ENCODE data around the gene KCNQ2.

The KCNQ2 gene

DNA sequence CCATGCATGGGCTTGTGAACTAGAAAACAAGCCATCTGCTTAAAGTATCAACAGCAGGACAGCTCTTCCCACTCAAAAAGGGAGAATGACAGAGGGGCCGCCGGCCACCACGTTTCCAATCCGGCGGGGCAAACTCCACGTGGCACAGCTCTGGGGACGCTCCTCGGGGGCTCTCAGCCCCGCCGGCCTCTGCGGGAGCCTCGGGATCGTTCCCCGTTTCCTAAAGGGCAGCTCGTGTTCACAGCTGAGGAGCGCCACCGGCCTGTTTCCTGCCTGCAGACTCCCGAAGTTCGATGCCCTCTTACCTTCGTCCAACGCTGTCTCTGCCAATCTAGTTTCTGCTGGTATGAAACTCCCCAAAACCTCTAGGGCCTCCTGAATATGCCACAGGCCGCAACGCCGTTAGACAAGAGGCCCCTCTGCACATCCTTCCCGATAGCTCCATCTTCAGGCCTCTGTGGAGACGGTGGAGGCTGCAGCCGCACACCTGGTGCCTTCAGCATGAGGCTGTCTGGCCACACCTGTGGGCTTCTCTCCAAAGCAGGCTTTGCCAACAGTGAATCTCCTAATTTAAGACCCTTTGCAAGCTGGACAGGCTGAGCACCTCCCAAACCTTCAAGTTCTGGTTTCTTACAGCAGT lies 46.5 kb downstream of the KCNQ2 start:
- TF ChIP-seq CTCF (IDR thresholded peaks at IDR 0.05; ENCODE audit: unreplicated experiment in 3 of 3), result no peak
- Mint-ChIP-seq H3K36me3 (ENCODE audit: low read depth) (peaks cover 12% of the 10 kb centered on the region), H3K4me3 (no peak overlapping the region), H3K4me1 (peaks cover 5% of the 10 kb centered on the region), H3K9me3 (peaks cover 8% of the 10 kb centered on the region), H3K27me3 (ENCODE audit: low read depth) (peaks cover 4% of the 10 kb centered on the region), H3K27ac (no peak overlapping the region)

GRCh38 chr20:63424613-63425012 lies 47.8 kb downstream of the KCNQ2 start:
- no peak overlapping the region for H3K27ac Mint-ChIP-seq
- H3K36me3 Mint-ChIP-seq (ENCODE audit: low read depth), result peaks cover 12% of the 10 kb centered on the region
- no peak for TF ChIP-seq CTCF (IDR thresholded peaks at IDR 0.05; ENCODE audit: unreplicated experiment in 3 of 3)
- peaks cover 8% of the 10 kb centered on the region for H3K9me3 Mint-ChIP-seq
- H3K27me3 Mint-ChIP-seq (ENCODE audit: low read depth), result peaks cover 8% of the 10 kb centered on the region
- no peak overlapping the region for H3K4me3 Mint-ChIP-seq
- peaks cover 5% of the 10 kb centered on the region for H3K4me1 Mint-ChIP-seq

GRCh38 chr20:63423751-63424150 lies 48.7 kb downstream of the KCNQ2 start:
- no peak overlapping the region for H3K27ac Mint-ChIP-seq
- H3K4me3 Mint-ChIP-seq, result no peak overlapping the region
- H3K27me3 Mint-ChIP-seq (ENCODE audit: low read depth), result peaks cover 8% of the 10 kb centered on the region
- TF ChIP-seq CTCF (IDR thresholded peaks at IDR 0.05; ENCODE audit: unreplicated experiment in 3 of 3), result no peak
- peaks cover 12% of the 10 kb centered on the region for H3K36me3 Mint-ChIP-seq (ENCODE audit: low read depth)
- peaks cover 5% of the 10 kb centered on the region for H3K4me1 Mint-ChIP-seq
- H3K9me3 Mint-ChIP-seq, result peaks cover 8% of the 10 kb centered on the region

DNA sequence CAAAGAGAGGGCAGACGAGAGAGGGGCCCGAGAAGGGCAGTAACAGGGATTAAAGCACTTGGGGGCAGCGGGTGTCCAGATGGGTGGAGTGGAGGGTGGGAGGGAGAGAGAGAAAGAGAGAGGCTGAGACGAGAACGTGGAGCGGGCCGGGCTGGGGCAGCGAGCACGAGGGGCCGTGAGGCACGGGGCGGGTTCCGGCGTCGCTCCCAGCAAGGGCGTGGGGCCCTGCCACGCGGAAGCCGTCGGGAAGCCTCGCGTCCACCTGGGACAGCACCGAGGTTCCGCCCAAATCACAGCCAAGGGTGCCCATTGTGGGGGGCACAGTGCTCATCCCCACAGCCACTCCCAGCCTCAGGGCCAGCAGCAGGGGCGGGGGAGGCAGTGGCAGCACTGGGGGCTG lies 49.8 kb downstream of the KCNQ2 start:
- TF ChIP-seq CTCF (IDR thresholded peaks at IDR 0.05; ENCODE audit: unreplicated experiment in 3 of 3), result no peak
- Mint-ChIP-seq H3K27me3 (ENCODE audit: low read depth) (peaks cover 12% of the 10 kb centered on the region), H3K9me3 (peaks cover 8% of the 10 kb centered on the region), H3K4me3 (no peak overlapping the region), H3K36me3 (ENCODE audit: low read depth) (peaks cover 12% of the 10 kb centered on the region), H3K4me1 (peaks cover 5% of the 10 kb centered on the region), H3K27ac (no peak overlapping the region)

- Mint-ChIP-seq H3K27ac (no peak overlapping the region), H3K4me1 (peaks cover 5% of the 10 kb centered on the region), H3K4me3 (no peak overlapping the region), H3K36me3 (ENCODE audit: low read depth) (peaks cover 9% of the 10 kb centered on the region), H3K9me3 (peaks cover 8% of the 10 kb centered on the region), H3K27me3 (ENCODE audit: low read depth) (peaks cover 15% of the 10 kb centered on the region)
- TF ChIP-seq CTCF (IDR thresholded peaks at IDR 0.05; ENCODE audit: unreplicated experiment in 3 of 3), result no peak
Observed at GRCh38 chr20:63421913-63422312, 50.5 kb downstream of the KCNQ2 start.

DNA sequence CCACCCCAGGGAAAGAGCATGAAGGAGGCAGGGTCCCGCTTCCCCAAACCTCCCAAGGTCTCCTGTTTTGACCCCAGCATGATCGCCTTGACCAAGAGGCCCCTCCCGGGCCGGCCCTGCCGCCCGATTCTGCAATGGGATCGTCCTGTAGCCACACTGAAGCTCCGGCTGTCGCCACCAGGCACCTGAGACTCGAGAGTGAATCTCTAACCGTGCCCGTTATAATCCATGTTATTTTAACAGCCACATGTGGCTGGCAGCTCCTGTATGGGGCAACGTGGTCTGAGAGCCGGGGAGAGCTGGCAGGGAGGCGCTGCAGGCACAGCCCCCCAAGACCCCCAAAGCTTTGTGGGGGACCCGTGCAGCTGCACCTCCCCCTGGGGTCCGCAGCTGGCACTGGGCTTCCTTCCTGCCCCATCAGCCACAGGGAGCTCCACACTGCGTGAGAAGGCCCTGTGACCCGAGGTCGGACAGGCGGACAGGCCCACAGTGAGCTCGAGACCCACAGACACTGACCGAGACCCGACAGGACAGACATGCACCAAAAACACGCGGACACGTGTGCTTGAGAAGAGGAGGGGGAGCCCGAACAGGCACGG lies 51.3 kb downstream of the KCNQ2 start:
- H3K36me3 Mint-ChIP-seq (ENCODE audit: low read depth), result peaks cover 9% of the 10 kb centered on the region
- H3K27me3 Mint-ChIP-seq (ENCODE audit: low read depth), result peaks cover 11% of the 10 kb centered on the region
- no peak overlapping the region for H3K4me3 Mint-ChIP-seq
- no peak overlapping the region for H3K27ac Mint-ChIP-seq
- TF ChIP-seq CTCF (IDR thresholded peaks at IDR 0.05; ENCODE audit: unreplicated experiment in 3 of 3), result no peak
- peaks cover 4% of the 10 kb centered on the region for H3K9me3 Mint-ChIP-seq
- H3K4me1 Mint-ChIP-seq, result peaks cover 10% of the 10 kb centered on the region

Data from nephron (organoid).